Mucosa of gallbladder (tissue), 1 donor: Measurements from ENCODE around the gene CDK11B. TPM values are rescaled to one million over a fixed set of nuclear protein-coding genes. Genes with fewer than 3 reads are reported as not detected.
A peak's percentile ranks its signal among the peaks of the same experiment; 100 is the strongest.
"Not testable (repeated sequence)": the region's sequence is repeated elsewhere in the genome, so short reads cannot be mapped to it uniquely, and the experiment has no call there.

ENCODE experiments used
- DNase-seq: peaks from one replicate; pipeline ENCODE4 v3.0.0-alpha.2; 2020; ENCODE audit warnings: low spot score
- total RNA-seq: library from RNA; stranded (reverse); gene quantifications from one replicate; pipeline ENCODE4 v1.2.1, GENCODE V29; 2021
- donor health status: DM: no; HTN: no; CAD: no.

CDK11B gene
- total RNA-seq, 1 donor from 2014 or later: 24.2 TPM

- not testable (repeated sequence) for DNase-seq
These were observed 4.2 kb upstream of the CDK11B start for GRCh38 chr1:1662830-1663560.

DNA sequence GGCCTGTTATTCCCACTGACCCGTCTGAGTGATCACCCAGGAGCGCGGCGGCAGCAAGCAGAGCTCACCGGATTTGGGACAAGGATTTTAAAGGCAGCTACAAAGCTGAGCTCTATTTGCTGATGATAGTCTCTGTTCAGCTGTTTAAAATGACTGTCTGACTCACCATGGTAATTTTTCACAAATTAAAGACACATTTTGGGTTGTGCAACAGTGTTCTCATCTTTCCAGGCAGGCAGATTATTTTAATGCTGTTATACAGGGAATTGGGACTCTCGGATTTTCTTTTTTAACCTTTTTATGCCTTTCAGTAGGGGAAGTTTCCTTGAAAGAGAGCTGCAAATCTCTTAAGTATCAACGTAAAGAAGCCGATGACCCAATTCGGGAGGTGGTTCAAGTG is 3.6 kb upstream of the CDK11B start:
- DNase-seq: not testable (repeated sequence)

DNA sequence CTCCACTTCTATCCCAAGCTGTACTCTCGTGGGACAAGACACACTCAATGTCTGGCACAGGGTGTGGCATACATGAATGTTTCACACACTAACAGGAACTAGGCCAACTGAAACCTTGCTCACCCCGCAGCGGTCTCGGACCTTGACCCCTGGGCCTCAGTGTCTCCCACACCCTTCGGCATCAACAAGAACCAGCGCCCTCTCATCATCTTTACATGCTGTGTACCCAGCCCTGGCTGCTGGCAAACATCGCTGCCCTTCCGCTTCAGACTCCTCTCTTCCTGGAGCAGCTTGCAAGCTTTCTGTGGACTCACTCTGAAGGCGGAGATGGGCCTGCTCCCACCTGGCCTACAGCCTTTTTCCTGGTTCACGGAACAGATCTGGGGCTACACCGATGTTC is 10.5 kb downstream of the CDK11B start:
- not testable (repeated sequence) for DNase-seq

- DNase-seq: not testable (repeated sequence)
These were observed 11.1 kb downstream of the CDK11B start for GRCh38 chr1:1647567-1648241.

GRCh38 chr1:1646326-1646725 is 12.5 kb downstream of the CDK11B start:
- DNase-seq: not testable (repeated sequence)

DNA sequence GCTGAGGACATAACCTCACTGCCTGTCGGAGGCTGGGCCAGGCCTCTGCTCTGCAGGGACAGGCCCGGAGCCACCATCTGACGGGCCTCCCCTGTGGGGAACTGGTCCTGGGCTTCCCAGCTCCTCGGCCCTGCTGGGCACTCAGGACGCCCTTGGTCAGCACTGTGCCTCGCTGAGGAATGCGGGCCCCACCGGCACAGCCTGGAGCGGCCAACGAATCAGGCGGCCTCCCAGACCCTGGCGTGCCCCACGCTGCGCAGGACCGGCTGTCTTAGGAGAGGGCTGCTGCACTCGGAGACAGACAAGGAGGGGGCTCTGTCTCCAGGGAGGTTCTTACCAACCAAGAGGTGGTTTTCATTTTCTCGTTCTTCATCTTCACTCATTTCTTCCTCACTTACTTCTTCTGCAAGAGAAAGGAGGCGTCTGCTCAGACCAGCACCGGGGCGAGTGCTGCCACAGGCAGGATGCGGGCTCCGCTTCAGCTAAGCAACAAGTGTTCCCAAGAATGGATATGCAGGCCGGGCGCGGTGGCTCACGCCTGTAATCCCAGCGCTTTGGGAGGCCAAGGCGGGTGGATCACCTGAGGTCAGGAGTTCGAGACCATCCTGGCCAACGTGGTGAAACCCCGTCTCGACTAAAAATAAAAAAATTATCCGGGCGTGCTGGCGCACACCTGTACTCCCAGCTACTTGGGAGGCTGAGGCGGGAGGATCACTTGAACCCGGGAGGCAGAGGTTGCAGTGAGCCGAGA is 17.9 kb downstream of the CDK11B start:
- not testable (repeated sequence) for DNase-seq

- not testable (repeated sequence) for DNase-seq
These were observed 18.7 kb downstream of the CDK11B start for GRCh38 chr1:1640081-1640480.

GRCh38 chr1:1639368-1639767 is 19.4 kb downstream of the CDK11B start:
- DNase-seq: not testable (repeated sequence)

GRCh38 chr1:1638528-1638927 is 20.3 kb downstream of the CDK11B start:
- not testable (repeated sequence) for DNase-seq

DNA sequence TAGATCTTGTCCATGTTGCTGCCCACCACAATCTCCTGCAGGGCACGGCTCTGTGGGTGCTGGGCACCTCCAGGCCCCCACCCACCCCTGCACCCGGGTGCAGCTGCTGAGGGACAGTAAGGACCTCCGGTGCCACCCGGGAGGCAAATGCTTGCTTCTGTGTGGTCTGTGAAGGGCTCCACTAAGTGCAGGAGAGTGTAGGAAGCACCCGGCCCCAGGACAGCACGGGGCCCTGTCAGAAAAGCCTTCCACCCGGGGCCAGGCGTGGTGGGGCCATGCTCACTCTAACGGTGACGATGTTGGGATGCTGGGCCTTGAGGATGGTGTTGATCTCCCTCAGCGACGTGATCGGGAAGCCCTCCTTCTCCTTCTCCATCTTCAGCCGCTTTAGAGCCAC is 21.3 kb downstream of the CDK11B start:
- not testable (repeated sequence) for DNase-seq

GRCh38 chr1:1636621-1637478 is 22.0 kb downstream of the CDK11B start:
- DNase-seq: not testable (repeated sequence)

DNA sequence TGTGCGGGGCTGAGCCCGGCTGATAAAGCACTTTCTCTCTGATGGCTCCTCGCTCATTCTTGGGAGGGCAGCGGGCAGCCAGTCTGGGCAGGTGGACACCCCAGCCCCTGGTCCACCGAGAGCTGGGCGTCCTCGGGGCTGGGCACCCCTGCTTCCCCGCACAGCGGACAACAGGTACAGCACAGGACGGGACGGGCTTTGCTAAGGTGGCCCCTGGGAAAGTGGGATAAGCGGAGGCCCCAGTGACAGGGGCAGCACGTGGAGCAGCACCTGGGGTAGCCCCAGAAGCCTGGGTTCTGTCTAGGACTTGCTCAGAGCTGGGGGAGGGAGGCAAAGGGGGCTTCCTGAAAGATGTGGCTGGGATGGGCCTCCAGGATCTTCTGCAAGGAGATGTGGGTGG is 24.2 kb downstream of the CDK11B start:
- not testable (repeated sequence) for DNase-seq

DNA sequence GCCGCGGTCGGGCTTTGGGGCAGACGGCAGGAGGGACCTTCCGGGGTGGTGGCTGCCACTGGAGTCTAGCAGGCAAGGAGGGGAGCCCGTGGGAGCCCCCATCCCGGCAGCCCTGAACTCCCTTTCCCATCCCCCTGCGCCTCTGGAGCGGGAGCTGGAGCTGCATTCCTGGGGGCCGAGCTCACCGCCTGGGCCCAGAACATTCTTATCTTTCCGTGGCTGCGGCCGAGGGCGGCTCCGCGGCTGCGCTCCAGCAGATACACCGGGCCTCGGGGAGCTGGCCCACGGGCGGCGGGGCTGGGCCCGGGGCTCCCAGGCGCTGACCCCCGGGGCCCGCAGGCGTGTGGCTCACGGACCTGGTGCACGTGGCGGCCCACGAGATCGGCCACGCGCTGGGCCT is 25.4 kb downstream of the CDK11B start:
- not testable (repeated sequence) for DNase-seq

DNA sequence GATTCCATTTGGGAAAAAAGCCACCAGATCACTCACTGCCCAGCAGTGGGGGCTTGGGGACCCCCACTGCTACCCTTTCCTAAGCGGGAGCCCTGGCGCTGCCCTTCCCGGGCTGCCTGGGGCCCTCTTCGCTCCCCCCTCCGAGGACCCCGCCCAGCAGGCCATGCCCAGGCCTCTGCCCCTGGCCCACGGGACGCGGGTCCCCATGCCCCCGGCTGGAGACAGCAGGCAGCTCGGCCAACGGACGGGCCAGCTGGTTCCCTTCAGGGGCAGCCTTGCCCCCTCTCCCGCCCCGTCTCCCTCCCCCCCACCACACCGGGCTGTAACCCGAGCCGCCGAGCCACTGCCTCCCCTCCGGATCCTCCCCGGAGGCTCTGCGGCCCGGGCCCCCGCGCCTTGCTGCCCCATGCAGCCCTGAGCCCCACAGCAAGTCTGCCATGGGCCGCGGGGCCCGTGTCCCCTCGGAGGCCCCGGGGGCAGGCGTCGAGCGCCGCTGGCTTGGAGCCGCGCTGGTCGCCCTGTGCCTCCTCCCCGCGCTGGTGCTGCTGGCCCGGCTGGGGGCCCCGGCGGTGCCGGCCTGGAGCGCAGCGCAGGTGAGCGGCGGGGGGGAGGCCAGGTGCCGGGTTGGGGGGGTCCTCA is 26.9 kb downstream of the CDK11B start, which contains the start of gene MMP23B:
MMP23B (plus strand) TSS at position 392 of the 639 bp plus-strand sequence; CDS start at position 438, 46 bp downstream.
- DNase-seq: peak; percentile 12

GRCh38 chr1:1630965-1631781 is 27.6 kb downstream of the CDK11B start:
- peak; percentile 65 for DNase-seq

GRCh38 chr1:1630191-1630964 is 28.4 kb downstream of the CDK11B start:
- DNase-seq: peak; percentile 85

DNA sequence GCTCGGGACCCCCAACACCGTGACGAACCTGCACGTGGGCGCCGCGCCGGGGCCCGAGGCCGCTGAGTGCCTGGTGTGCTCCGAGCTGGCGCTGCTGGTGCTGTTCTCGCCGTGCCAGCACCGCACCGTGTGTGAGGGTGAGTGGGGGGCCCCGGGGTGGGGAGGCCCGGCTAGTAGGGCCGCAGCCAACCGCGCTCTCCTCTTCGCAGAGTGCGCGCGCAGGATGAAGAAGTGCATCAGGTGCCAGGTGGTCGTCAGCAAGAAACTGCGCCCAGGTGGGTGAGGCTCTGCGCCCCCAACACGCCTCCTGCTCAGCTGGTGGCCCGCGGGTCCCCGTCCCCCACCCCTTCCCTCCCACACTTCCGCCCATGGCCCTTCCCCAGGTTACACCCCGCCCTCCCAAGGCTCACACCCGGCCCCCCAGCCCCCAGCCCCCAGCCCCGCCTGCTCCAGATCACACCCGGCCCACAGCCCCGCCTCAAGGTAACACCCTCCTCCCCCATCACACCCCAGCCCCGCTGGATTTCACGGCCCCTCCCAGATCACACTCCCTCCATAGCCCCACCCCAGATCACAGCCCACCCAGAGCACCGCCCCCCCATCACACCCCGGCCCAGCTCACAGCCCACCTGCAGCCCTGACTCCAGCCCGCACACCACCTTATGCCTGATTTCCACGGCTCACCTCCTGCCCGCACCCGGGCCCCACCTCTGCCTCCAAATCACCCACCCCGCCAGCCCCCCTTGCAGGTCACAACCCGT is 29.2 kb downstream of the CDK11B start:
- no peak for DNase-seq

GRCh38 chr1:1628754-1629429 is 29.9 kb downstream of the CDK11B start:
- DNase-seq: no peak
